GM20431 (cell line): Measurements from ENCODE around the gene PPARA.
"Not testable (repeated sequence)": the region's sequence is repeated elsewhere in the genome, so short reads cannot be mapped to it uniquely, and the experiment has no call there.

Experiments used
- in situ Hi-C: fragments of 300-500 bp; cut with MseI, MboI; formaldehyde crosslinking; loops from one replicate; pipeline ENCODE4 v1.15.0; 2020; ENCODE audit warnings: low sequenced_read_pairs; ENCODE audit not compliant: unreplicated experiment

Gene PPARA

GRCh38 chr22:46195487-46196165, 45.3 kb downstream of the PPARA start:
- in situ Hi-C loops, result no loop called here

- in situ Hi-C loops, result no loop called here
Observed at GRCh38 chr22:46196278-46196677, 46.0 kb downstream of the PPARA start.

- in situ Hi-C loops, result no loop called here
Observed at GRCh38 chr22:46198274-46198673, 47.9 kb downstream of the PPARA start.

DNA sequence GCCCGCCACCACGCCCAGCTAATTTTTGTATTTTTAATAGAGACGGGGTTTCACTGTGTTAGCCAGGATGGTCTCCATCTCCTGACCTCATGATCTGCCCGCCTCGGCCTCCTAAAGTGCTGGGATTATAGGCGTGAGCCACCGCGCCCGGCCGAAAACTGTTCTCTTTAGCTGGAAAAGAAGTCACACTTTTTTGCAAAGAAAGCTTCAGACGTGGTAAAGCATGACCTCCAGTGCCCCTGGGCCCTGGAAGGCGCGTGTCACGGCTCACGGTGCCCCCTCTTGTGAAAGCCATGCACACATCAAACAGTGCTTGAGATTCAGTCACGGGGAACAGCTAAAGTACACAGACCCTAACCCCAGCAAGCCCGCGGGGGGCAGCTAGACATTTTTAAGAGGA, 48.5 kb downstream of the PPARA start:
- in situ Hi-C loops, result not testable (repeated sequence)

- in situ Hi-C loops, result no loop called here
Observed at GRCh38 chr22:46201059-46201757, 50.9 kb downstream of the PPARA start.

- in situ Hi-C loops, result no loop called here
Observed at GRCh38 chr22:46202897-46203600, 52.7 kb downstream of the PPARA start.

- in situ Hi-C loops, result no loop called here
Observed at GRCh38 chr22:46203601-46203980, 53.3 kb downstream of the PPARA start.

GRCh38 chr22:46209262-46209661, 58.9 kb downstream of the PPARA start:
- in situ Hi-C loops, result no loop called here

GRCh38 chr22:46212195-46212594, 61.9 kb downstream of the PPARA start:
- in situ Hi-C loops, result no loop called here

- in situ Hi-C loops, result no loop called here
Observed at GRCh38 chr22:46213052-46213451, 62.7 kb downstream of the PPARA start.

DNA sequence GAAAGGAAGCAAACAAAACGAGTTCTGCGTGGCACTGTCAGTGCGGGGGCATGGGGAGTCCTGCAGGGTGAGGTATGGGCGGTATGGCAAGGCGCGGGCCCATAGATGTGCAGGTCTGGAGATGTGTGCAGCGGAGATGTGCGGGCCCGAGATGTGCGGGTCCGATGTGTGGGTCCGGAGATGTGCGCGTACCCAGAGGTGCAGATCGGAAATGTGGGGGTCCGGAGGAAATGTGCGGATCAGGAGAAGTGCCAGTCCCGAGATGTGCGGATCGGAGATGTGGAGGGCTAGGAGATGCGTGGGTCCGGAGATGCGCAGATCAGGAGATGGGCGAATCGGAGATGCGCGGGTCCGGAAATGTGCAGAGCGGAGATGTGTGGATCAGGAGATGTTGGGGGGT, 63.8 kb downstream of the PPARA start:
- in situ Hi-C loops, result no loop called here

GRCh38 chr22:46214616-46215015, 64.3 kb downstream of the PPARA start:
- in situ Hi-C loops, result no loop called here

DNA sequence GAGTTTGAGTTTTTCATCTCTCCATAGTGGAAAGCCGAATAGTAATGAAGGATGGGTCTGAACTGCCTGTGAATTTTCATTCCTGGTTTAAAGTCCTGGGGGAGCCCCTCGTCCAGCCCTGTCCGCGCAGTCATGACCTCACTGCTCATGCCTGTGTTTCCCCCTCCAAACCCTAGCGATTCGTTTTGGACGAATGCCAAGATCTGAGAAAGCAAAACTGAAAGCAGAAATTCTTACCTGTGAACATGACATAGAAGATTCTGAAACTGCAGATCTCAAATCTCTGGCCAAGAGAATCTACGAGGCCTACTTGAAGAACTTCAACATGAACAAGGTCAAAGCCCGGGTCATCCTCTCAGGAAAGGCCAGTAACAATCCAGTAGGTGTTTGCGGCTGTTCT, 69.3 kb downstream of the PPARA start:
- in situ Hi-C loops, result no loop called here

GRCh38 chr22:46220921-46221320, 70.6 kb downstream of the PPARA start:
- in situ Hi-C loops, result no loop called here

DNA sequence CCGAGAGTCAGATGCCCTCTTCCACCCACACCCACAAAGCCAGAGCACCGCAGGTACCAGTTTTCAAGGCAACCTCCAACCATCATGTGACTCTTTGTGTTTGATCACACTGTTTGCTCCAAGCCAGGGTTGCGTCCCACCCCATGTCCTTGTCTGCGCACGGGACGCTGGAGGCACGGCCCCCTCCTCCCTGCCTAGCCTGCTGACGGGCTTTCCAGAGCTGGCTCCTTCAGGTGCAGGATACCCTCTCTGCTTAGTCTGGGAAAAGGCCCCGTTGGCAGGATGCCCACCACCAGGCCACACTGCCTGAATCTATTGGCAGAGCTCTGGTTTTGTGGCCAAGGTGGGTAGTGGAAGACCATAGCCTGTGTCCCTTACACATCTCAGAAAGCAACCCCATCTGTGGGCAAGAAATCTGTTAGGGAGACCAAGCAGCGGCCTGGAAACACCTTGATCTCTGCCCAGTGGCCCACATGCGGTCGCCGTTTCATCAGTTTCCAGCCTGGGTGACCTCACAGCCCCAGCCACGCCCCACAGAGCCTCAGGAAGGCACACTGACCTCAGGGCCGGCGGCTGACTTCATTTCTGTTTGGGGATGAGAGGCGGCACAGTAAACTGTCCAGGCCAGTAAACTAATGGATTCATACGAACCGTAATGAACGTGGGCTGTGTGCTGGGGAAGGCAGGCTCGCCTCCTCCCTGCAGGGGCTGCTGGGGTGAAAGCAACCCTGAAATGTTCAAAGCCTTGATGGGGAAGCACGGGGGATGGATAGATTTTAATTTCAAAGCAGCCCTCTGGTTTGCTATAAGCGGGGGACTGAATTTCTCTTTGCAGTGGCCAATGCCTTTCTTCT, 73.9 kb downstream of the PPARA start:
- in situ Hi-C loops, result no loop called here

DNA sequence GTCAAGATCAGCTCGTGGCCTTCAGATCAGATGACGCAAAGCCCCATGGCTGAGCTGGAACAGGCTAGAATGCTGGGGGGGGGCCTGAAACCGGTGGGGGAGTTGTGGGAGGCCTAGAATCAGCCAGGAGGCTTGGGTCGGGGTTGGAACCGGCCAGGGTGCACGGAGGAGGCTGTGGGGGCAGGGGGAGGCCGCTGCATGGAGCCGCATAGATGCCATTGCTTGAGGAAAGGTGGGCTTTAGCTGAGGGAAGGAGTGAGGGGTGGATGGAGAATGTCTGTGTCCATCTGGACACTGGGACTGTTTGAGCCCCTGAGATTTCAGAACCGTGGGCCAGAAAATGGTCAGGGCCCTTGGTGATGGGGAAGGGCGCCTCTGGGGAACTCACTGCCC, 74.6 kb downstream of the PPARA start:
- in situ Hi-C loops, result no loop called here

DNA sequence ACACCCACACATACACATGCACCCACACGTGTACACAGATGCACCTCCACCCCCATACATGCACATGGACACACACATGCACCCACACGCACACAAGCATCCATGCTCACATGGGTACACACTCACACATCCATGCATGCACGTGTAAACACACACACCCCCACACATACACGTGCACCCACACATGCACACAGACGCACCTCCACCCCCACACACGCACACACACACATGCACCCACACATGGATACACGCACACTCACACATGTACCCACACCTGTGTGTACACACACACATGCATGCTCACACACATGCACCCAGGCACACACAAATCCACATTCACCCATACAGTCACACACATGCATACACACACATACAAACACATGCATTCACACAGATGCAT, 75.3 kb downstream of the PPARA start:
- in situ Hi-C loops, result no loop called here

- in situ Hi-C loops, result no loop called here
Observed at GRCh38 chr22:46226577-46226976, 76.3 kb downstream of the PPARA start.

GRCh38 chr22:46229701-46230100, 79.4 kb downstream of the PPARA start:
- in situ Hi-C loops, result no loop called here

DNA sequence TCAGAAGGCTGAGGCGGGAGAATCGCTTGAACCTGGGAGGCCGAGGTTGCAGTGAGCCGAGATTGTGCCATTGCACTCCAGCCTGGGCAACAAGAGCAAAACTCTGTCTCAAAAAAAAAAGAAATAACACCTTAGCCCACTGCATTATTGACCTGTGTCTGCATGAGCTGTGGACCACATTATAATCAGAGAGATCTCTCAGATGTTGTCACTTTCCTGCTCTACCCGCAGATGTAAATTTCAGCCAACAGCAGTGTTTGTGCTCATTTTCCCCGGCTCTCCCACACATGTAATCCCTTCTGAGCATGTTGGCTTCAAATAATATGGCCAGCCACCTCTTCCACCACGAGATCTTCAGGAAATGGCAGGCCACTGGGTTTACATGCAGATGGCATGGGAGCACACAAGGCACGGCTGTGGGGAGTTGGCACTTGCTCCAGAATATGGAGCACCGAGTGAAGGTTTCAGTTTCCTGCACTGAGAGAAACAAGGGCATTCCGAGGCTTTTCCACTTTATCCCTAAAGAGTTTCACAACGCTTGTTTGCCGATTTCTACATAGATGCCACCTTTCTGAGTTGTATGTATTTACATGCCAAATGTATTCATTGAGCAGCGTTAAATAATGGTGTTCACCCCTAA, 80.1 kb downstream of the PPARA start:
- in situ Hi-C loops, result no loop called here
